Ovary (tissue), 3 donors: ENCODE results near the gene AP3S2.

Experiments
- CTCF ChIP-seq, 3 donors: fragments of 450-650 bp in 2 of 3; fragments of 200-600 bp in 1 of 3; IDR thresholded peaks; one replicate each; pipeline versions ENCODE4 v1.5.1 to v1.8.0; 2016 to 2022; ENCODE audit warnings: antibody characterized with exemption in 3 of 3, mild to moderate bottlenecking in 1 of 3
- EP300 ChIP-seq: sonication (generic); formaldehyde crosslinking; IDR thresholded peaks from one replicate; pipeline ENCODE4 v1.6.1; 2017; ENCODE audit warnings: antibody characterized with exemption
- POLR2A ChIP-seq: fragments of 450-650 bp; IDR thresholded peaks from one replicate; pipeline ENCODE4 v1.6.1; 2017; ENCODE audit warnings: antibody characterized with exemption, mild to moderate bottlenecking, moderate library complexity
- donor health status: DM: no; HTN: no; CAD: no.

GRCh38 chr15:89823836-89824606, 69.8 kb downstream of the AP3S2 start:
- TF ChIP-seq CTCF (IDR thresholded peaks at IDR 0.05) (no peak), POLR2A (no peak), EP300 (no peak)
